ENCODE results near the gene PNISR.

DNA sequence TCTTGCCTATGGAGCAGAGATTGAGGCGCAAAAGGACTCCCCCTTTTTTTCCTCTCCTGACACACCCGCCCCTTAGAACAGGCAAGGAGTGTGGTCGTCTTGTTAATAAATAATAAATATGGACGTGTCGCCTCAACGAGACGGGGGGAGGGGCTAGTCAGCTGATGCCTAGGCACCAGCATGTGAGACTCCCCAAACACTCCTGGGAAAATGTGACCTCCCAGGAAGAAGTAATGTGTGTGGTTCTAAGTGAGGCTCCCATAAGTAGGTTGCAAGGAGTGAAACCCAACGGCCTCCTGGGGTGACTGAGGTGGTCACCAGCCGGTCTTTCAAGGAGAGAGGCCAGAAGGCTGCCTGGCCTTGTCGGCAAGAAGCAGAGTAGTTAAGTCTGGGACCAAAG, 74.5 kb downstream of the PNISR start:
- TF ChIP-seq CTCF (IDR thresholded peaks at IDR 0.05) (no peak), POLR2A (IDR thresholded peaks at IDR 0.05) (no peak)

Data from testis (tissue), 2 donors.